Measurements from ENCODE around the gene CDH15.

CDH15 gene

GRCh38 chr16:89200850-89201411, 29.4 kb downstream of the CDH15 start:
- FAIRE-seq = no peak

GRCh38 chr16:89201439-89202377, 30.2 kb downstream of the CDH15 start:
- FAIRE-seq = no peak

GRCh38 chr16:89202422-89203215, 31.1 kb downstream of the CDH15 start:
- no peak for FAIRE-seq

GRCh38 chr16:89207993-89208392, 36.4 kb downstream of the CDH15 start:
- FAIRE-seq = no peak

GRCh38 chr16:89209522-89210044, 38.0 kb downstream of the CDH15 start:
- FAIRE-seq = no peak

- FAIRE-seq = no peak
Measured at GRCh38 chr16:89210165-89210903, 38.8 kb downstream of the CDH15 start.

- FAIRE-seq = no peak
Measured at GRCh38 chr16:89210904-89211515, 39.5 kb downstream of the CDH15 start.

GRCh38 chr16:89216315-89217137, 45.0 kb downstream of the CDH15 start:
- FAIRE-seq = peak; percentile 93

- FAIRE-seq = no peak
Measured at GRCh38 chr16:89217138-89217387, 45.5 kb downstream of the CDH15 start.

- no peak for FAIRE-seq
Measured at GRCh38 chr16:89217388-89218191, 46.0 kb downstream of the CDH15 start, which contains the start of gene ZNF778. Gene ZNF778, plus strand, starts transcription at chr16:89217703. Its CDS starts 3,425 bp downstream, at chr16:89221128.

GRCh38 chr16:89219365-89219764, 47.8 kb downstream of the CDH15 start:
- no peak for FAIRE-seq

GRCh38 chr16:89221604-89222003, 50.1 kb downstream of the CDH15 start:
- FAIRE-seq = no peak

- FAIRE-seq = no peak
Measured at GRCh38 chr16:89222931-89223330, 51.4 kb downstream of the CDH15 start.

- FAIRE-seq = no peak
Measured at GRCh38 chr16:89224665-89225064, 53.1 kb downstream of the CDH15 start.

GRCh38 chr16:89230255-89230654, 58.7 kb downstream of the CDH15 start:
- FAIRE-seq = no peak

- FAIRE-seq = no peak
Measured at GRCh38 chr16:89232107-89232506, 60.6 kb downstream of the CDH15 start.

GRCh38 chr16:89233678-89234490, 62.3 kb downstream of the CDH15 start:
- no peak for FAIRE-seq

- FAIRE-seq = no peak
Measured at GRCh38 chr16:89237733-89238132, 66.2 kb downstream of the CDH15 start.

GRCh38 chr16:89241187-89242007, 69.8 kb downstream of the CDH15 start:
- FAIRE-seq = no peak
